ENCODE results near the gene LAMTOR2.

DNA sequence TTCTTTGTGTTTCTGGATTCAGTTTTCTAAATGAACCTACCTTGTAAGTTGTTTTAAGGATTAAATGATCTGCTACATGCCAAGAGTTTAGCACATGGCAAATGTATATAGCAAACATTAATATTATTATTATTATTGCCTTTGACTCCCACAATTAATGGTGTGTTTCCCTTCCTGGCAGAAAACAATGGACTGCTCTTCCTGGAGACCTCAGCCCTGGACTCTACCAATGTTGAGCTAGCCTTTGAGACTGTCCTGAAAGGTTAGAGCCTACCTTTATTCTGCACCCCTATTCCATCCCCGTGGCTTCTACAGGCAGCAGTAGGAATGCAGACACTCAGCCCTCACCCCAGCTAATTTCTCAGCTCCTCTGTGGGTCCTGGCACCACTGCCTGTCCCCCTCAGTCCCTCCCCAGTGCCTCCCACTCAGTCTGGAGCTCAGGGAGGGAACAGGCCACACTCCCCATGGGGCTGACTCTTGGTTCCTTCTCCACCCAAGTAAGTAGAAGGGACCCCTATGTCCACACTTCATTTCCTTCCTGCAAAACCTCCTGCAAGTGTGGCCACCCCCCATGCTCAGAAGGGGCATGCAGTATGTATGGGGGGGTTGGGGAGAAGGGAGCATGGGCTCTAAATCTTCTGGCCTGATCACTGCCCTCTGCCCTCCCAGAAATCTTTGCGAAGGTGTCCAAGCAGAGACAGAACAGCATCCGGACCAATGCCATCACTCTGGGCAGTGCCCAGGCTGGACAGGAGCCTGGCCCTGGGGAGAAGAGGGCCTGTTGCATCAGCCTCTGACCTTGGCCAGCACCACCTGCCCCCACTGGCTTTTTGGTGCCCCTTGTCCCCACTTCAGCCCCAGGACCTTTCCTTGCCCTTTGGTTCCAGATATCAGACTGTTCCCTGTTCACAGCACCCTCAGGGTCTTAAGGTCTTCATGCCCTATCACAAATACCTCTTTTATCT, 15.2 kb downstream of the LAMTOR2 start:
- TF ChIP-seq, protein P1, sequence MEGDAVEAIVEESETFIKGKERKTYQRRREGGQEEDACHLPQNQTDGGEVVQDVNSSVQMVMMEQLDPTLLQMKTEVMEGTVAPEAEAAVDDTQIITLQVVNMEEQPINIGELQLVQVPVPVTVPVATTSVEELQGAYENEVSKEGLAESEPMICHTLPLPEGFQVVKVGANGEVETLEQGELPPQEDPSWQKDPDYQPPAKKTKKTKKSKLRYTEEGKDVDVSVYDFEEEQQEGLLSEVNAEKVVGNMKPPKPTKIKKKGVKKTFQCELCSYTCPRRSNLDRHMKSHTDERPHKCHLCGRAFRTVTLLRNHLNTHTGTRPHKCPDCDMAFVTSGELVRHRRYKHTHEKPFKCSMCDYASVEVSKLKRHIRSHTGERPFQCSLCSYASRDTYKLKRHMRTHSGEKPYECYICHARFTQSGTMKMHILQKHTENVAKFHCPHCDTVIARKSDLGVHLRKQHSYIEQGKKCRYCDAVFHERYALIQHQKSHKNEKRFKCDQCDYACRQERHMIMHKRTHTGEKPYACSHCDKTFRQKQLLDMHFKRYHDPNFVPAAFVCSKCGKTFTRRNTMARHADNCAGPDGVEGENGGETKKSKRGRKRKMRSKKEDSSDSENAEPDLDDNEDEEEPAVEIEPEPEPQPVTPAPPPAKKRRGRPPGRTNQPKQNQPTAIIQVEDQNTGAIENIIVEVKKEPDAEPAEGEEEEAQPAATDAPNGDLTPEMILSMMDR (IDR thresholded peaks at IDR 0.05) = no peak
- TF ChIP-seq POLR2A (IDR thresholded peaks at IDR 0.05) (no peak), EP300 (IDR thresholded peaks at IDR 0.05) (no peak)
